ENCODE results near the gene C1orf141. TPM values are rescaled to one million over a fixed set of nuclear protein-coding genes. Genes with fewer than 3 reads are reported as not detected.
"Not testable (repeated sequence)": the region's sequence is repeated elsewhere in the genome, so short reads cannot be mapped to it uniquely, and the experiment has no call there.

C1orf141 gene
- not detected for total RNA-seq
- long read RNA-seq: 0 reads

DNA sequence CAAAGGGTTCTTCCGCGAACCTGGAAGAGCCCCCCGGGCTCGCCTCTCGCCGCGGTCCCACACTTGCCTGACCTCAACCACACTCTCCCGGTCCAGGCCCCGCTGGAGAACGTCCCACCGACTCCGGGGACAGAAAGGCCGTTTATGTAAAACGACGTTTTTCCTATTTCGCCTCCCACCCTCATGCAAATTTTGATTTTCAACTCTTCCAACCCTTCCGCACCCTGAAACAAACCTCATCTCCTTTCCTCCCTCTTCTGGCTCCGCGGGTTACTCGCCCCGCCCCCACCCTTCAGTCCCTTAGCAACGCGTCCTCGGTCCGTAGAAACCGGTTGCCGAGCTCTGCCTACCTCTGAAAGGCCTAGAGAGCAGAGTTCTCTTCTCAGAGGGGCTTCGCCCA is at the start of gene C1orf141:
TSS of gene C1orf141 (minus strand) at position 276 of the 400 bp plus-strand sequence. CDS start 7,730 bp downstream, outside the sequence.
- peak; percentile 51 for DNase-seq
- intact Hi-C loops (cut with micrococcal nuclease): no loop called here
- peak; percentile 76 for ATAC-seq

DNA sequence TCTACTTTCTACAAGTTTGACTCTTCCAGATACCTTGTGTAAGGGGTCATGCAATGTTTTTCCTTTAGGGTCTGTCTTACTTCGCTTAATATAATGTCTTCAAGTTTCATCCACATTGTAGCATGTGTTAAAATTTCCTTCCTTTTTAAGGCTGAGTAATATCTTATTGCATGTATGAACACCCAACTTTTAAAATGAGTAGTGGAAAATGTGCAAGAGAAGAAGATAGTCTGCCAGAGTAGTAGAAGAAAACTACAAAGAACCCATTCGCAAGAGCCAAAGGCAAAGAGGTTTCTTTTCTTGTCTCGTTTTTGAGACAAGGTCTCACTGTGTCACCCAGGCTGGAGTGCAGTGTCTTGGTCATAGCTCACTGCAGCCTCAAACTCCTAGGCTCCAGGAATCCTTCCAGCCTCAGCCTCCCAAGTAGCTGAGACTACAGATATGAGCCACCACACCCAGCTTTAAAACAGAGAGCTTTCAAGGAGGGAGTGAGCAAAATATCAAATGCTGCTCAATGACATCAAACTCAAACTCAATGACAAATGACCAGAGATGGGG is 40.8 kb upstream of the C1orf141 start:
- ATAC-seq (no peak), DNase-seq (no peak)
- intact Hi-C loops (cut with micrococcal nuclease): no loop called here

DNA sequence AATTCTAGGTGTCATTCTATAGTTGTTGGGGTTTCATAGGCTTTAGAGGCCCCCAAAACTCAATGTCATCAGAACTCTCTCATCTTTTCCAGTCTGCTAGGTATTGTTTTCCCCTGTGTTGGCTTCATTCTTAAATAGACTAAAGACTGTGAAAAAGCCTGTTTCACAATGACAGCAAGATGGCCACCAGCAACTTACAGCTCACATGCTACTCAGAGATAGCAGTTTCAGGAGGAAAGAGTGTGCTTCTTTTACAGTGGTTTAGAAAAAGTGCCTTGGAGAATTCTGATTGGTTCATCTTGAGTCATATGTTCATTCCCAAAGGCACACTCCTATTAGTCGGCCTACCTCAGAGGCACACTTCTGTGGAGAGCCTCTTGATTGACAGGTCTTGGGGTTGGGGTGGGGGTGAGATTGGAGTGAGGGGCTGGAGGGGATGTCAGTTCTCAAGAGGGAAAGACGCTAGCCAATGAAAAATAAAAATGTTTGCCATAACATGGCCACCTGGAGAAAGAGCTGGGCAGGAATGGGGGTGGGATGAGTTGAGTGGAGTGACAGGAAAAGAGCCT is 40.0 kb upstream of the C1orf141 start:
- intact Hi-C loops (cut with micrococcal nuclease): no loop called here
- DNase-seq: no peak
- ATAC-seq: no peak

DNA sequence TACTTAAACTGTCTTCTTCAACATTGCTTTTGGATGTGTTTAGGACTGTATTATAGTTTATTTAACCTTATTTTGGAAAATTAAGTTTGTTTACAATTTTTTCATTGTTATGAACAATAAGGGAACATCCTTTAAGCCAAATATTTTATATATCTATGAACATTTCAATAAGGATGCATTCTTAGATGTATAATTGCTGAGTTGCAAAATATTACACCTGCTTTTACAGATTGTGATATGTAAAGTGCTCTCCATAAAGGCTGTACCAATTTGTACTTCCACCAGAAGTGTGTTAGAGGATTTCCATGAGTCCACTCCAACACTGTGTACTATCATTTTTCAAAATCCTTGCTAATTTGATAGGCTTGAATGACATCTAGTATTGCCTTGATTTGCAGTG is 39.2 kb upstream of the C1orf141 start:
- intact Hi-C loops (cut with micrococcal nuclease): no loop called here
- DNase-seq: no peak
- no peak for ATAC-seq

DNA sequence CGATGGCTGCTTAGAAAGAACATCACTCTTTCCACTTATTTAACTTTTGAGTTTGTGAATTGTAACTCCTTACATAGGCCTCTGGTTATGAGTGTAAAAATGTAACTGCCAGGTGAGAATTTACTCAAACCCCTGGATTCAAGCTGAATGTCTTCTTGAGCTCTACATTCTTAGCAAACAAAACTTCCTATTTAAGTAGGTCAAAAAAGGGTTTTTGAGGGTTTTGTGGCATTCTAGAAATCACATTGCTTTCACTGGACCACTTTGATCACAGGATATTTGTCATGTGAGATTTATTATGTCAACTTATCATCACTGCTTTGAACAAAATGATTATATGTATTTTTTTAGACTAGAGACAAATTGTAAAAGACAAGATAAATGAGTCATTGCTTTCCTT is 37.2 kb upstream of the C1orf141 start:
- no peak for DNase-seq
- intact Hi-C loops (cut with micrococcal nuclease): no loop called here
- no peak for ATAC-seq

DNA sequence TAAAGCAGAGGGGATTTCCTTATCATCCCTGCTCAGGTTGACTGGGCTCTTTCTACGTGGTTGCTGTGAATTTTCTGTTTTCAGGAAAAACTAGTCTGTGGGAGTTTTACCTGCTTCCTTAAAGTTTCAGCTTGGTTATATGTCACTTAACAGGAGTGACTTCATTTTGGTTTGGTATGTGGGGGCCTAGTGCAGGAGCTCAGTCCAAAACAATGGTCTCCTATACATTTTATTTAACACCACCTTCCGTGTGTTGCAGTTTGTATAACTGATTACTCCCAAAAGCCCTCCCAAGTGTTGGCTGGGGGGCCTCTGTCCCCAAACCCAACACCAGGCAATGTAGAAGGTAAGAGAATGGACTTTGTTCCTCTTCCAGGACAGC is 36.8 kb upstream of the C1orf141 start:
- intact Hi-C loops (cut with micrococcal nuclease): no loop called here
- ATAC-seq (no peak), DNase-seq (no peak)

DNA sequence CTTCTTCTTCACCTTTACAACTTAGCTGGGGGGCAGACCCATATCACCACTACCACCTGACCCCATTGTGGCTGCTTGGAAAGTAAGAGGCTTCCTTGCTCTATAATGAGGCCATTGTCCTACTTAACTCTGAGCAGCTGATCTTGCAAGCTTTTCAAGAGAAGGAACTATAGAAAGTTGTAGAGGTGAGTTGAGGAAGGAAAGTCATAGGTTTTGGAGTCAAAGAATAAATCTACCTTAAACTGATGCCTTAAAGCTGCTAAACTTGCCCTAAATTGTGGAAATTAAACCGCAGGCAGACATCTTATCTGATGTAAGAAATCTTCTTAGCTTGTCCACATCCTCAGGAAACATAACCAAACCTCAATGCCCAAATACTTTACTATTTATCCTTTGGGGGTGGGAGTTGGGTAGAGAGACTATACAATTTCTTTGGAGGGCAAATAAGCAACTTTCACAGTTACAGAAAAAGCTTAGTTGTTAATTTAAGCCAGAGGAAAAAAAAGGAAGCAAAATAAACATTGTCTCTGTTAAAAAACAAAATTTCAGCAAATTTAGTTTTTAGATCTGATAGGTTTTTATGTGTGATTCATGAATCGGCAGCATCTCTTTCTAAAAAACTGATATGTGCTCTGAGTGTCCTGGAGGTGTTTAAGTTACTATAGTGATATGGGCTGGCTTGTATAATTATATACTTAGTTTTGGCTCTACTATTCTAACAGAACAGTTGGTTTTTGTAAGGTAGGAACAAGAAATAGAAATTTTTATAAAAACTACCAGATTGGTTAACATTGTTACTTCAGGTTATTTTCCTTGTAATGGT is 36.2 kb upstream of the C1orf141 start:
- ATAC-seq: no peak
- DNase-seq: no peak
- intact Hi-C loops (cut with micrococcal nuclease): no loop called here

DNA sequence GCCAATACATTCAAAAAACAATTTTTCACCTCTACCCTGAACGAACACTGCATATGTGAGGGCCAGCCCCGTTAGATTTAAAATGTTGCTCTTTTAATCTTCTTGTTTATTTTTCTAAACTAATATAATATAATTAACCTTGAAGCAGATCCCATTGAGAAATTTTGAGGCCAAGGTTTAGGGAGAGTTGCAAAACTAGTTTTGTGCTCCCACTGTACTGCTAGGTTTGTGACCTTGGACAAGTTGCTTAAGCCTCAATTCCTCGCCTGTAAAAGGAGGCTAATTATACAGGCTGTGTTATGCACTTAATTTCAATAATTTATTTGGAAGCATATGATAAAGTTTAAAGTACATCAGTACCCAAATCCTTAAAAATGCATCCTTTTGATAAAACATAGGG is 35.2 kb upstream of the C1orf141 start:
- intact Hi-C loops (cut with micrococcal nuclease): no loop called here
- no peak for ATAC-seq

DNA sequence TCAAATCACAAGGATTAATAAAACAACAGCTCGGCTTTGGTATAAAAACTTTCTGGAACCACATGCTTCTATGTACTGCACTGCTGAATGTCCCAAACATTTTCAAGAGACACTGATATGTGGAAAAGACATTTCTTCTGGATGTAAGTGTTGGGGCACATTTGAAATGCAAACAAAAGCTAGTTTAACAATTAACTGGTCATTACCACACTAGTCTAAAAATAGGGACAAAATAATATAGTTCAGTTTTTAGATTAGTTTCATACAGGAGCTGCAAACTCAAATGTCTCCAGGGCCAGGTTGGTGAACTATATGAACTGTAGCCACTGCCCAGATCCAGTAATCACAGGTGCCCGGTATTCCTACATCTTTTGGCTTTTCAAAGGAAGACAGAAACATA is 34.7 kb upstream of the C1orf141 start:
- intact Hi-C loops (cut with micrococcal nuclease): no loop called here
- ATAC-seq (no peak), DNase-seq (no peak)

More for the DNA sequence above, 35.2 kb upstream of the C1orf141 start:
- no peak for DNase-seq

DNA sequence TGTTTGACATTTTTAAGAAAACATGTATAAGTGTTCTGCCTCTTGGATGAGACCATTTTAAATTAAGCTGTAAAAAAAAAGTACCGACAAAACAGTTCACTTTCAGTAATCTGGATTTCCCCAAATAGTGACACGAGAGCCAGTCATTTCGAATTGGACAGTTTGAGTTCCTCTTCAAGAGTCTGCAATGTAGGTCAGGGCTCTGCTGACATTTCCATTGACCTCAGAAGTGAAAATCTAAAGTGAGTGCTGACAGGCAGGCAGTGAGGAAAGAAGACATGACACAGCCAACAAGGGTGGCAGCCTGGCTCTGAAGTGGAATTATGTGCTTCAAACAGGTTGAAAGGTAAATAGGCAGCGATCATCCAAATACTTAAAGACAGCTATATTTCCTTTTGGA is 31.4 kb upstream of the C1orf141 start, which contains the start of gene IL23R:
TSS of gene IL23R (plus strand) at position 259 of the 400 bp plus-strand sequence. CDS start 1,667 bp downstream, outside the sequence.
- ATAC-seq (peak; percentile 97), DNase-seq (peak; percentile 39)
- intact Hi-C loops (cut with micrococcal nuclease): no loop called here

DNA sequence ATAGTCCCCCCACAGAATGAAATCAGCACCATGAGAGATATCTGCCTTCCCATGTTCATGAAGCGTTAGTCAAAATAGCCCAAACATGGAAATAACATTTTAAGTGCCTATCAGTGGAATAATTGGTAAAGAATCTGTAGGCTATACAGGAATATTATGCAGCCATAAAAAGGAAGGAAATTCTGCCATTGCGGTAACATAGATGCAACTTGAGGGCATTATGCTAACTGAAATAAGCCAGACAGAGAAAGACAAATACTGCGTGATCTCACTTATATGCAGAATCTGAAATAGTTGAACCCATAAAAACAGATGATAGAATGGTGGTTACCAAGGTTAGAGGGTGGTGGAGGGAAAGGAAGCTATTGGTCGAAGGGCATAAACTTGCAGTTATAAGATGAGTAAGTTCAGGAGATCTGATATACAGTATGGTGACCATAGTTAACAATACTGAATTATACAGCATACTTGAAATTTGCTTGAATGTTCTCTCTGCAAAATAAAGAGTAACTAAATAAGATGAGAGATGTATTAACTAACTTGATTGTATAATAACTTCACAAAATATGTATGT is 30.8 kb upstream of the C1orf141 start:
- intact Hi-C loops (cut with micrococcal nuclease): no loop called here
- DNase-seq (no peak), ATAC-seq (no peak)

DNA sequence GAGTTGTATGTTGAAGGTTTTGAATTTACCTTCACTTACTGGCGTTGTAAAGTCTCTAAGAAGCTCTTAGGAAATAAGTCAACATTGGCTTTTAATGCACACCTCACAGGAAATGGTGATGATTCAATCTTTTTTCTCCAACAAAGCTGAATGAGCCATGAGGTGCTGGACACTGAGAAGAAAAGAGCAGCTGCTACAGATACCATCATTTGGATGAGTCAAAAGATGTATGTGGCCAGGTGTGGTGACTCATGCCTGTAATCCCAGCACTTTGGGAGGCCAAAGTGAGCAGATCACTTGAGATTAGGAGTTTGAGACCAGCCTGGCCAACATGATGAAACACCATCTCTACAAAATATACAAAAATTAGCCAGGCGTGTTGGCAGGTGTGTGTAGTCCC is 28.2 kb upstream of the C1orf141 start:
- no peak for ATAC-seq
- intact Hi-C loops (cut with micrococcal nuclease): no loop called here
- DNase-seq: no peak

DNA sequence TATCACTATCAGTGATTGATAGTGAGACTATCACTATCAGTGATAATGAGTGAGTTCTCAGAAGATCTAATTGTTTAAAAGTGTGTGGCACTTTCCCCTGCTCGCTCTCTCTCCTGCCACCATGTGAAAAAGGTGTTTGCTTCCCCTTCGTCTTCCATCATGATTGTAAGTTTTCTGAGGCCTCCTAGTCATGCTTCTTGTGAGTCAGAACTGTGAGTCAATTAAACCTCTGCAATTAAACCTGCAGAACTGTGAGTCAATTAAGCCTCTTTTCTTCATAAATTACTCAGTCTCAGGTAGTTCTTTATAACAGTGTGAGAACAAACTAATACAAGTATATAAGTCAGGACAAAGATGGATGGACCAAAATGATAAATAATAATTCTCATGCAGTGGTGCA is 24.5 kb upstream of the C1orf141 start:
- DNase-seq (no peak), ATAC-seq (no peak)

DNA sequence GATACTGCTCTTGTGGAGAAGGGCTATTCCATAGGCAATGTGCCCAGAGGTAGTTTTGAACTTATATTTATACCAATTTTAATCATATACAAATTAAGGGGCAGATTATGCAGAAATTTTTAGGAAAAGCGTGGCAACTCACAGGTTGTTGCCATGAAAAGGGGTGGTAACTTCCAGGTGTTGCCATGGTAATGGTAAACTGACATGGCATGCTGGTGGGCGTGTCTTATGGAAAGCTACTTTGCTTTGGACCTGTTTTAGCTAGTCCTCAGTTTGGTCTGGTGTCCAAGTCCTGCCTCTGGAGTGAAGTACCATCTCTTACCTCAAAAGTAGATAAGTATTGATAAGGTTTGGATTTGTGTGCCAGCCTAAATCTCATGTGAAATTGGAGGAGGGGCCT is 23.6 kb upstream of the C1orf141 start:
- DNase-seq: no peak
- intact Hi-C loops (cut with micrococcal nuclease): no loop called here
- ATAC-seq: no peak

More for the DNA sequence above, 24.5 kb upstream of the C1orf141 start:
- intact Hi-C loops (cut with micrococcal nuclease): no loop called here

DNA sequence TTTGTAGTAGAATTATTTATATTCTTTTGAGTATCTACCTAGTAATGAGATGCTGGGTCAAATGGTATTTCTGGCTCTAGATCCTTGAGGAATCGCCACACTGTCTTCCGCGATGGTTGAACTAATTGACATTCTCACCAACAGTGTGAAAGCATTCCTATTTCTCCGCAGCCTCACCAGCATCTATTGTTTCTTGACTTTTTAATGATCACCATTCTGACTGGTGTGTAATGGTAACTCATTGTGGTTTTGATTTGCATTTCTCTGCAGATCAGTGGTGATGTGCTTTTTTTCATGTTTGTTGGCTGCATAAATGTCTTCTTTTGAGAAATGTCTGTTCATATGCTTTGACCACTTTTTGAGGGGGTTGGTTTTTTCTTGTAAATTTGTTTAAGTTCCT is 16.2 kb upstream of the C1orf141 start:
- no peak for DNase-seq
- no peak for ATAC-seq
- intact Hi-C loops (cut with micrococcal nuclease): no loop called here

DNA sequence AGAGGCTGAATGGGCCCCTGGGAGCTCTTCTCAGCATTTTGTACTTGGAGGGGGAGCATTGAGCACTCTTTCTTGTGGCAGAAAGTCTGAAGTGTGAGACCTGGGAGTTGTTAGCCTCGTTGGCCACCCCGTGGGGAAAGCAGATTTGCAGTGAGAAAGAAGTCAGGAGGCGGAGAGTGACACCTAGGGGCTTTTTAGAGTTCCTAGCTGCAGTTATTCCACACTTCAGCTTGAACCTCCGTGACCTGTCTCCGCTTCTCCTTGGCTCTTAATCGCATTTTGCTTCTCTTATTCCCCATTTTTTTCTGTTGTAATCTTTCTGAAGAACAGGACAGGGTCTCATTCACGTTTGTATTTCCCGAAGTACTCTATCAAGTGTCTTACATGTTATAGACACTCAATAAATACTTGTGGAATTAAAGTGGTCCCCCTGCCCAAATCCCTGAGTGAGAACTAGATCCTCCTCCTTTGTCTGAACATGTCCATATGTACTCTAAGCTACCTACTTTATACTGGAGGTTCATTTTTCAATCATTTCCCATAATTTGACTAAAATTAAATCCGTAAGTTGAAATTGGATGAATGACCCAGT is 14.5 kb upstream of the C1orf141 start:
- peak; percentile 45 for DNase-seq
- peak; percentile 93 for ATAC-seq
- intact Hi-C loops (cut with micrococcal nuclease): loop anchor here (1.0 to 10.0 kb wide), 2 partner anchors 153 to 384 kb away; no protein-coding TSS in a partner anchor

DNA sequence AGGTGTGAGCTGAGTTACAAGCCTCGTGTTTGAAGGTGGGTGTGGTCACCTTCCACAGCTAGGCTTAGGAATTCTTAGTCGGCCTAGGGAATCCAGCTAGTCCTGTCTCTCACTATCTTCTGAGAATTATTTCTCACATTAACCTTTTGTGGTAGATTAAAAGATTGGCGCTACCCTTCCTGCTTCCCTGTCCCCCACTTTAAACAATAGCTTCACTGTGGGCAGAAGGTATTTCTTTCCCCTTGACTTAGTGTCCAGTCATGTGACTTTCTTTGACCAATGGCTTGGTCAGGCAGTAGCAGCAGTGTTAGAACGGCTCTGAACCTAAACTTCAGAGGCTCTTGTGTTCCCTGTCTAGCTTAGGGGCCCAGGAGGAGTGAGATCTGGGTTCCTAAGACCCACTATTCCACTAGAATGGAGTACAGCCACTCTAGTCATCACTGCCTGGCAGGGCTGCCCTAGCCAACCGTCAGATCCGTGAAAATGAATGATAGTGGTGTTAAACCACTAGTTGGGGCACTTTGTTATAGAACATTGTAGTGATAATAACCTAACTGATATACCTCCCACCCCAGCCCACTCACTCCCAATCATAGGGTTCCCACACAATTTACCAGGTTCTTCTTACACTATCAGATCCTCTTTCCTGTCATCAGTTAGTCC is 13.9 kb upstream of the C1orf141 start:
- ATAC-seq: peak; percentile 17
- intact Hi-C loops (cut with micrococcal nuclease): loop anchor here (1.0 to 10.0 kb wide), 2 partner anchors 152 to 384 kb away; no protein-coding TSS in a partner anchor
- DNase-seq: no peak

DNA sequence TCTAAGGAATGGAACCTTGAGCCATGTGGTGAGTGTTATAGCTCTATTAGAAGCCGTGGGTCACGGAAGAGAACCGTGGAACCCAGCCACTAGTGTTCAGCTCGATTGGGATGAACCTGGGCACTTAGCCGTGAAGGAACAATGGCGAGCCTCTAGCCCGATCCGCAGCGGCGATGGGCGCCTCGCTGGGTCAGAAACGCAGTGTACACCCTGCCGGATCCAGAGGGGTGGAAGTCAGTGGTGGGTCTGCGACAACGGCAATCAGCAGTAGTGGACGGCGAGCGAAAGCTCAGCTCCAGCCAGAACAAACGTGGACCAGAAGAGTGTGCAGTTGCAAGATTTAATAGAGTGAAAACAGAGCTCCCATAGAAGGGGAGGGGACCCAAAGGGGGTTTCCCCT is 13.2 kb upstream of the C1orf141 start:
- intact Hi-C loops (cut with micrococcal nuclease): loop anchor here (10.0 kb wide), 1 partner anchor 383 kb away; no protein-coding TSS in a partner anchor
- not testable (repeated sequence) for ATAC-seq, DNase-seq

DNA sequence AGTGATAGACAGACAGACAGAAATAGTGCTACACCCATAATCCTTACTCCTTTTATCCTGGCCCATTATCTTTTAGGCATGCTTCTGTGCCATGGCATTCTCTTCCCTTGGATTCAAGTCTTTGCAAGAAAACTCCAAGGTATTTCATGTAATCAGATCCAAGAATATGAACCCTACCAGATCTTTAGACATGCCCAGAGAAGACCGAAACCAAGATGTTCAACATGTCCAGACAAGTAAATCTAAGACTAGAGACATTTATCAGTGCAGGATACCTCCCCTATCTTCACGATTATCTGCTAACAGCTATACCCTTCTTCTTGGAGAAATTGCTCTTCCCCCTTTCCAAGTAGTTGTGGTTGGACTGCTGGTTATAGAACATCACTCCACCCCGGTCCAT is 11.8 kb upstream of the C1orf141 start:
- DNase-seq (no peak), ATAC-seq (no peak)
- intact Hi-C loops (cut with micrococcal nuclease): loop anchor here (10.0 kb wide), 1 partner anchor 382 kb away; no protein-coding TSS in a partner anchor

Measured in left ventricle myocardium superior (tissue), 1 donor.